ENCODE measurements around the gene SEC24D. TPM values are rescaled to one million over a fixed set of nuclear protein-coding genes. Genes with fewer than 3 reads are reported as not detected.
A peak's percentile ranks its signal among the peaks of the same experiment; 100 is the strongest.

SEC24D gene
- total RNA-seq, 1 donor from 2014 or later: 12.2 TPM

- intact Hi-C loops (cut with DNase I): loop anchor here (2.0 to 5.0 kb wide), 3 partner anchors 227 to 545 kb away; no protein-coding TSS in a partner anchor
- no peak for DNase-seq (ENCODE audit: missing footprints)
- ATAC-seq: no peak
These were observed 93.9 kb downstream of the SEC24D start for GRCh38 chr4:118742050-118742449.

- intact Hi-C loops (cut with DNase I): loop anchor here (2.0 to 5.0 kb wide), 4 partner anchors 29 to 546 kb away; partner anchors contain the start of gene SYNPO2
- DNase-seq (ENCODE audit: missing footprints) (no peak), ATAC-seq (peak; percentile 45)
These were observed 94.5 kb downstream of the SEC24D start for GRCh38 chr4:118741301-118741855.

GRCh38 chr4:118740869-118741268, 95.1 kb downstream of the SEC24D start:
- DNase-seq (ENCODE audit: missing footprints) (no peak), ATAC-seq (no peak)
- intact Hi-C loops (cut with DNase I): loop anchor here (2.0 to 5.0 kb wide), 4 partner anchors 30 to 546 kb away; partner anchors contain the start of gene SYNPO2

- intact Hi-C loops (cut with DNase I): no loop called here
- ATAC-seq: no peak
- no peak for DNase-seq (ENCODE audit: missing footprints)
These were observed 96.8 kb downstream of the SEC24D start for GRCh38 chr4:118739022-118739713.

- intact Hi-C loops (cut with DNase I): no loop called here
- no peak for ATAC-seq
- no peak for DNase-seq (ENCODE audit: missing footprints)
These were observed 97.8 kb downstream of the SEC24D start for GRCh38 chr4:118738090-118738489.

GRCh38 chr4:118736900-118737299, 99.0 kb downstream of the SEC24D start:
- ATAC-seq (no peak), DNase-seq (ENCODE audit: missing footprints) (no peak)
- intact Hi-C loops (cut with DNase I): no loop called here

GRCh38 chr4:118734491-118735205, 101.3 kb downstream of the SEC24D start:
- DNase-seq (ENCODE audit: missing footprints) (no peak), ATAC-seq (no peak)
- intact Hi-C loops (cut with DNase I): no loop called here

GRCh38 chr4:118732591-118733330, 103.2 kb downstream of the SEC24D start:
- ATAC-seq (no peak), DNase-seq (ENCODE audit: missing footprints) (no peak)
- intact Hi-C loops (cut with DNase I): no loop called here

- ATAC-seq (no peak), DNase-seq (ENCODE audit: missing footprints) (no peak)
- intact Hi-C loops (cut with DNase I): no loop called here
These were observed 105.2 kb downstream of the SEC24D start for GRCh38 chr4:118730683-118731082.

GRCh38 chr4:118729287-118730286, 106.3 kb downstream of the SEC24D start:
- no peak for DNase-seq (ENCODE audit: missing footprints)
- no peak for ATAC-seq
- intact Hi-C loops (cut with DNase I): no loop called here

GRCh38 chr4:118727360-118727759, 108.6 kb downstream of the SEC24D start:
- intact Hi-C loops (cut with DNase I): no loop called here
- ATAC-seq: no peak

GRCh38 chr4:118723369-118723768, 112.6 kb downstream of the SEC24D start:
- intact Hi-C loops (cut with DNase I): no loop called here
- no peak for ATAC-seq
- DNase-seq (ENCODE audit: missing footprints): no peak

More at GRCh38 chr4:118727360-118727759, 108.6 kb downstream of the SEC24D start:
- DNase-seq (ENCODE audit: missing footprints): no peak

GRCh38 chr4:118721752-118722151, 114.2 kb downstream of the SEC24D start:
- intact Hi-C loops (cut with DNase I): no loop called here
- DNase-seq (ENCODE audit: missing footprints) (no peak), ATAC-seq (no peak)

GRCh38 chr4:118718511-118719170, 117.3 kb downstream of the SEC24D start:
- intact Hi-C loops (cut with DNase I): no loop called here

GRCh38 chr4:118716304-118716703, 119.6 kb downstream of the SEC24D start:
- intact Hi-C loops (cut with DNase I): no loop called here
- ATAC-seq: no peak
- no peak for DNase-seq (ENCODE audit: missing footprints)

More at GRCh38 chr4:118718511-118719170, 117.3 kb downstream of the SEC24D start:
- no peak for DNase-seq (ENCODE audit: missing footprints)
- ATAC-seq: no peak

- DNase-seq (ENCODE audit: missing footprints) (no peak), ATAC-seq (no peak)
- intact Hi-C loops (cut with DNase I): no loop called here
These were observed 121.2 kb downstream of the SEC24D start for GRCh38 chr4:118714682-118715081.

GRCh38 chr4:118712872-118713271, 123.1 kb downstream of the SEC24D start:
- DNase-seq (ENCODE audit: missing footprints) (no peak), ATAC-seq (no peak)
- intact Hi-C loops (cut with DNase I): no loop called here

All from Right ventricle myocardium inferior (tissue), 1 donor.